ENCODE results near the gene ZNF385B. TPM values are rescaled to one million over a fixed set of nuclear protein-coding genes. Genes with fewer than 3 reads are reported as not detected.

Gene ZNF385B
- total and polyA plus RNA-seq, 9 of the 15 experiments (the other 6 are each of a cell fraction or from before 2014, with no cell fraction given) = 0.50 TPM; not detected in 8

DNA sequence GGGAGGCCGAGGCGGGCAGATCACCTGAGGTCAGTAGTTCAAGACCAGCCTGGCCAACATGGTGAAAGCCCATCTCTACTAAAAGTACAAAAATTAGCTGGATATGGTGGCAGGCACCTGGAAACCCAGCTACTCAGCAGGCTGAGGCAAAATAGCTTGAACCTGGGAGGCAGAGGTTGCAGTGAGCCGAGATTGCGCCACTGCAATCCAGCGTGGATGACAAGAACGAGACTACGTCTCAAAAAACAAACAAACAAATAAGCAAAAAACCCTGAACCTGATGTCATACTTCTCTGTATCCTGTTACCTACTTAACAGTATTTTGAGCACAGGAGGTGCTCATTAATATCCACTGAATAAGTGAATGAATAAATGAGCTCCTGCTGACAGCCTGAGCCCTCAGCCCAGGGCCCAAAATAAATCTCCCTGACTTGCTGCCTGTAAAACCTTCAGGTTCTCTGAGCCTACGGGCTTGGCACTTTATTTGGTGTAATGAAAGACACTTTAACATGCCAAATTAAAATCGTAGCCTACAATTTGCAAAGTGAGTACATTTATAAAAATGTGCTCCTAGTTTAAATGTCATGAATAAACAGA lies 215.1 kb downstream of the ZNF385B start:
- CTCF ChIA-PET (ENCODE audit: low intra/inter-chr PET ratio) = no interaction called here
- no peaks in the 10 kb centered on the region for H3K4me1 ChIP-seq (replicated peaks in 1 of 2; ENCODE audit: control insufficient read depth in 2 of 2, insufficient read depth in 2 of 2, low read length in 2 of 2)
- H3K27ac ChIP-seq (ENCODE audit: extremely low read depth, low read depth, low read length) = no peak overlapping the region
- H2AFZ ChIP-seq (ENCODE audit: low read depth, low read length) = no peak overlapping the region
- H3K9me1 ChIP-seq (ENCODE audit: control insufficient read depth, insufficient read depth, low read length) = no peaks in the 10 kb centered on the region
- H3K9me3 ChIP-seq (replicated peaks; ENCODE audit: control insufficient read depth, insufficient read depth, low read depth, low read length) = no peaks in the 10 kb centered on the region
- WGBS (ENCODE audit: insufficient coverage, low coverage, missing lambda C conversion rate) = under 1% methylated on average over 9 of the region's 9 CpGs
- intact Hi-C loops (cut with micrococcal nuclease) = no loop called here
- POLR2A ChIA-PET = no interaction called here
- BruUV-seq (replicated peaks) = no TSS peak
- H4K20me1 ChIP-seq (replicated peaks; ENCODE audit: control insufficient read depth, insufficient read depth, low read length) = no peaks in the 10 kb centered on the region
- TF ChIP-seq ASH1L (IDR thresholded peaks at IDR 0.05; ENCODE audit: borderline replicate concordance, low read depth, partially characterized antibody) (no peak), LEF1 (IDR thresholded peaks at IDR 0.05) (no peak), HOXB6 (CRISPR knock-in tag; IDR thresholded peaks at IDR 0.05; ENCODE audit: borderline replicate concordance) (no peak), TAL1 (IDR thresholded peaks at IDR 0.05) (no peak), TFAM (CRISPR knock-in tag; conservative IDR thresholded peaks at IDR 0.05) (no peak), ILK (tag; IDR thresholded peaks at IDR 0.05; ENCODE audit: borderline replicate concordance, low read depth) (no peak), FOS (IDR thresholded peaks at IDR 0.05; ENCODE audit: extremely low read depth, insufficient read length) (no peak), NR1H2 (CRISPR knock-in tag; IDR thresholded peaks at IDR 0.05) (no peak), RB1 (IDR thresholded peaks at IDR 0.05; ENCODE audit: low read depth) (no peak)
- H3K4me3 ChIP-seq = no peak overlapping the region
- ATAC-seq (no peak), DNase-seq (ENCODE audit: extremely low read depth in 1 of 4, low spot score in 3 of 4) (no peak), FAIRE-seq (no peak)
- H3K79me2 ChIP-seq (ENCODE audit: control insufficient read depth, insufficient read depth, low read length) = no peaks in the 10 kb centered on the region
- H3K36me3 ChIP-seq (ENCODE audit: control insufficient read depth, insufficient read depth, low read length) = no peaks in the 10 kb centered on the region
- no peak overlapping the region for H3K9ac ChIP-seq (ENCODE audit: insufficient read depth in 1 of 2, low read depth in 2 of 2, low read length in 2 of 2)
- H3K4me2 ChIP-seq (ENCODE audit: insufficient read depth, low read length) = no peak overlapping the region
- no peaks in the 10 kb centered on the region for H3K27me3 ChIP-seq (ENCODE audit: control insufficient read depth in 2 of 2, insufficient read depth in 2 of 2, low read length in 2 of 2)
- in situ Hi-C loops (cut with MboI) = no loop called here
